ENCODE data around the gene TPCN1.

The TPCN1 gene

DNA sequence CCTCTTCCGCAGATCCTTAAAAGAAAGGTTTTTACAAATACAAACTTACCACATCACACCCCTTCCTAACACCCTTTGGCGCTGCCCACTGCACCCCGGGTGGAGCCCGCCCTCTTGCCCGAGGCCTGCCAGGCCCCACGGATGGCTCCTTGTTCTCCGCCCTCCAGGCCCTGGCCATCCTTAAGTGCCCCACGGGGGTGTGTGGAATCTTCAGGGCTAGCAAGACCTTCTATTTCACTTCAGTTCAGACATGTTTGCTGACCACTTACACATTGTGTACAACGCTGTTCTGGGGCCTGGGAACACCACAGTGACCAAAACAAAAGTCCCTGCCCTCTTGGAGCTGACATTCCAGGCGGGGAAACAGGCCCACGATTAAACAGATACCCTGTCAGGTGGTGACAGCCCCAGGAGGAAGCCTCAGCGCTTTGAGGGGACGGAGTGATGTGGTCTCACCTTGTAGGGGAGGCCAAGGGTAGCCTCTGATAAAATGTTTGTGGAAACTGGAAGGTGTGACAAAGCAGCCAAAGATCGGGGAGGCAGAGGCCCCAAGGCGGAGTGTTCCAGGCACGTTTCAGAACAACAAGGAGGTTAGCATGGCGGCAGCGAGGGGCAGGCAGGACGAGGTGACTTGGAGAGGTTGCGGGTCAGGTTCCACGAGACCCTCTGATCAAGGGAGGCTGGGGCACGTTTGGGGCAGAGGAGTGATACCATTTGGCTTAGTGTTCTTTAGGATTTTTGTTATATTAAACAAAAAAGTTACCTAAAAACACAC is 27.0 kb downstream of the TPCN1 start:
- Histone ChIP-seq H3K27me3 (ENCODE audit: control insufficient read depth, insufficient read depth, low read length) (no peaks in the 10 kb centered on the region), H3K4me1 (ENCODE audit: control insufficient read depth, insufficient read depth, low read length) (peaks cover 2% of the 10 kb centered on the region), H3K4me3 (ENCODE audit: low read depth, low read length) (no peak overlapping the region), H3K9ac (ENCODE audit: low read depth, low read length) (no peak overlapping the region), H3K9me3 (ENCODE audit: control insufficient read depth, insufficient read depth, low read length) (no peaks in the 10 kb centered on the region), H3K36me3 (ENCODE audit: control insufficient read depth, insufficient read depth, low read length) (peaks cover 12% of the 10 kb centered on the region)

DNA sequence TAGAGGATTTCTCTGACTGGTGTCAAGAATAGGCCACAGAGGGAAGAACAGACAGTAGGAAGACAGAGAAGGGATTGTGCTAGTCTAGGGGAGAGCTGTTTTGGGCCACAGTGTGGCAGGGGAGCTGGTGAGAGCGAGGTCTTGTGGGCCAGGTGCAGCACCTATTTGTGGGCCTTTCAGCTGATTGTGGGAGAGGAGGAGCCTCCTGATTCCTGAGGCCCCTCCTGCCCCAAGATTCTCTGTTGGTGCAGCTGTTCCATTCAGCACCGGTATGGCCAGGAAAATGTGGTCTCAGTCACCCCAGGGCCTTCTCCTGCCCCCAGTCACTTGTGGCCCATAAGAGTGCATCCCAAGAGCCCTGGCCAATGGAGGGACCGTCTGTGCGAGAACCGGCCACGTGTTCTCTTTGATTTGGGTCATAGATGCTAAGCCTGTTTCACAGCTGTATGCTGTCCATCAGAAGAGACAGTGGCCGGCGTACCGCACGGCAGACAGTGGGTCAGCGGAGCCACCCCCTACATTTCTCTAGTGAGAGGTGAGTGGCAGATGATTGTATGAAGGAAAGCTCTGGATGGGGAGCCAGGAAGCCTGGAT is 27.7 kb downstream of the TPCN1 start:
- no peaks in the 10 kb centered on the region for H3K27me3 ChIP-seq (ENCODE audit: control insufficient read depth, insufficient read depth, low read length)
- H3K9me3 ChIP-seq (ENCODE audit: control insufficient read depth, insufficient read depth, low read length), result no peaks in the 10 kb centered on the region
- no peak overlapping the region for H3K4me3 ChIP-seq (ENCODE audit: low read depth, low read length)
- H3K9ac ChIP-seq (ENCODE audit: low read depth, low read length), result no peak overlapping the region
- H3K4me1 ChIP-seq (ENCODE audit: control insufficient read depth, insufficient read depth, low read length), result peaks cover 2% of the 10 kb centered on the region
- peaks cover 12% of the 10 kb centered on the region for H3K36me3 ChIP-seq (ENCODE audit: control insufficient read depth, insufficient read depth, low read length)

DNA sequence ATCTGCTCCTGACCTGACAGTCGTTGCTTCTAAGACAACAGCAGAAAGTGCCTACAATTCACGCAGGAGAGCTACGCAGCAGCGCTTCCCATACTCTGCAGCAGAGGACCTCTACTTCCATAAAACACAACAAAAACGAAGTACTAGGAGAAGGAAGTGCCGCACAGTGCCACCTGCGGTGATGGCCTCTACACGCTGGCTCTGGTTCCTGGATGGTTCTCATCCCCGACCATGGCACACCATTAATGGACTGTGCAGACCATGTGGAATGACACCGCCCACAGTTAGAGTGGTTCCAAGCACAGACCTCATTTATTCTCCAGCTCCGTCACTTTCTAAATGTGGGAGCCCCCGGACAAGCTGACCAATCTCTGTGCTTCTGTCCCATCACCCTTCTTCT is 28.3 kb downstream of the TPCN1 start:
- Histone ChIP-seq H3K4me3 (ENCODE audit: low read depth, low read length) (no peak overlapping the region), H3K36me3 (ENCODE audit: control insufficient read depth, insufficient read depth, low read length) (peaks cover 12% of the 10 kb centered on the region), H3K4me1 (ENCODE audit: control insufficient read depth, insufficient read depth, low read length) (peaks cover 2% of the 10 kb centered on the region), H3K27me3 (ENCODE audit: control insufficient read depth, insufficient read depth, low read length) (no peaks in the 10 kb centered on the region), H3K9me3 (ENCODE audit: control insufficient read depth, insufficient read depth, low read length) (no peaks in the 10 kb centered on the region), H3K9ac (ENCODE audit: low read depth, low read length) (no peak overlapping the region)

DNA sequence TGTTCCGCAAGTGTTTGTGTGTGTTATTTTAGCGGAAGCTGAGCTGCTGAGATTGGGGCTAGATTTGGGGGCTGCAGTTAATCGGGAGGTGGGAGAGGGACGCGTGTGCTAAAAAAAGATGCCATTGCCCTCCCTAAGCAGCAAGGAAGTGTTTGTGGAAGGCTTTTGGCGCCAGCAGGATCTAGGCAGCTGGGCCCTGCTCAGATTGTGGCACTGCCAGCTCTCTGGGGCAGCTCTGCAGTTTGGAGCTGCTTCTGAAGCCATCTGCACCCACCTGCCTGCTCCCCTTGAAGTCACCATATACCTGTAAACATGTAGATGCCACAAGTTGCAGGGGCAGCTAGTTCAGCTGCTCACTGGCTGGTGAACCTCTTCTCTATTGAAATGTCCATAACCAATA is 28.8 kb downstream of the TPCN1 start:
- no peaks in the 10 kb centered on the region for H3K27me3 ChIP-seq (ENCODE audit: control insufficient read depth, insufficient read depth, low read length)

DNA sequence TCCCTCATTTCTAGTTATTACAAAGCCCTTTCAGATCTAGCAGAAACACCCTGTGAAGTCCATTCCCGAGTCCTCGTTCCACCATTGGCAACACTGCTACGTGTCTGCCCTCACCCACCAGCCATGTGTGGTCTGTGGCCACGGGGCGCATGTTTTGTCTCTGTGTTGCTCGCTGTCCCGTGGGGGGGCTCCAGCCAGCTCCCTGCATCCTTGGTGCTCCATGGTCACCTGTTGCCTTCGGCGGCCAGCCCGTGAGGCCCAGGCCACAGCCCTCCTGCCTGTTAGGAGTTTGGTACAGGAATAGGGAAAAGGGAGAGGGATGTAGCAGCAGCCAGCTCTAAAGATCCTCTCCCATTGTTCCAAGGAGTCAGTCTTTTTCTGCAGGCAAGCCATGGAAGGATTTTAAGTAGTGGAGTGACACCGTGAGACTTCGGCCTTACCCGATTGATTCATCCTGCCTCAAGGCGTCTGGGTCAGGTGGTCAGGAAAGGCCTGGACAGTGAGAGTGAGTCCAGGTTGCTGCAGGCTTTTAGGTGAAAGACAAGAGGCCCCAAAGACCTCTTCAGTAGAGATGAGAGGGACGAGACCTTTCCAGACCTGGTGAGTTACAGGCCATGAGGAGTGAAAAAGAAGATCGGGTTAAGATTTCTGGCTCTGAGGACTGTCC is 30.3 kb downstream of the TPCN1 start:
- H3K36me3 ChIP-seq (ENCODE audit: control insufficient read depth, insufficient read depth, low read length), result peaks cover 12% of the 10 kb centered on the region
- H3K4me1 ChIP-seq (ENCODE audit: control insufficient read depth, insufficient read depth, low read length), result no peaks in the 10 kb centered on the region
- H3K27me3 ChIP-seq (ENCODE audit: control insufficient read depth, insufficient read depth, low read length), result no peaks in the 10 kb centered on the region
- no peak overlapping the region for H3K9ac ChIP-seq (ENCODE audit: low read depth, low read length)
- no peaks in the 10 kb centered on the region for H3K9me3 ChIP-seq (ENCODE audit: control insufficient read depth, insufficient read depth, low read length)
- H3K4me3 ChIP-seq (ENCODE audit: low read depth, low read length), result no peak overlapping the region

More for the DNA sequence above, 28.8 kb downstream of the TPCN1 start:
- Histone ChIP-seq H3K4me1 (ENCODE audit: control insufficient read depth, insufficient read depth, low read length) (peaks cover 2% of the 10 kb centered on the region), H3K4me3 (ENCODE audit: low read depth, low read length) (no peak overlapping the region), H3K36me3 (ENCODE audit: control insufficient read depth, insufficient read depth, low read length) (peaks cover 12% of the 10 kb centered on the region), H3K9ac (ENCODE audit: low read depth, low read length) (no peak overlapping the region), H3K9me3 (ENCODE audit: control insufficient read depth, insufficient read depth, low read length) (no peaks in the 10 kb centered on the region)

DNA sequence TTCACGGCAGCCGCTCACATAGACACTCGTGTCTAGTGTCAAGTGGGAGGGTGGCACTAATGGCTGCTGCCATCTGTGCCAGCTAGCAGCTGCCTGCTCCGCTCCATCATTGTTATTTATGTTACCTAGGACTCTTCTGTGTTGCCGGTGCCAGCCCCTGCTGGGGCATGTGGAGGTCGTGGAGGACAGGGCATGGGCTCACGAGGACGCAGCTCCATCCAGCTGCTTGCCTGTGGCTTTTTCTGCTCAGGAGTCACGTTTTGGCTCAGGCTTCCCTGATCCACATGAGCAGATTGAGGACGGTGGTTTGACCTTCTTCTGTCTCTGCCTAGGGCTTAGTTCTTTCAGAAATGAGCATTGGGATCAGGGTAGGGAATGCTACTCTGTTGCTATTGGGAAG is 31.2 kb downstream of the TPCN1 start:
- Histone ChIP-seq H3K9me3 (ENCODE audit: control insufficient read depth, insufficient read depth, low read length) (no peaks in the 10 kb centered on the region), H3K9ac (ENCODE audit: low read depth, low read length) (no peak overlapping the region), H3K27me3 (ENCODE audit: control insufficient read depth, insufficient read depth, low read length) (no peaks in the 10 kb centered on the region), H3K36me3 (ENCODE audit: control insufficient read depth, insufficient read depth, low read length) (peaks cover 8% of the 10 kb centered on the region), H3K4me3 (ENCODE audit: low read depth, low read length) (no peak overlapping the region), H3K4me1 (ENCODE audit: control insufficient read depth, insufficient read depth, low read length) (no peaks in the 10 kb centered on the region)

DNA sequence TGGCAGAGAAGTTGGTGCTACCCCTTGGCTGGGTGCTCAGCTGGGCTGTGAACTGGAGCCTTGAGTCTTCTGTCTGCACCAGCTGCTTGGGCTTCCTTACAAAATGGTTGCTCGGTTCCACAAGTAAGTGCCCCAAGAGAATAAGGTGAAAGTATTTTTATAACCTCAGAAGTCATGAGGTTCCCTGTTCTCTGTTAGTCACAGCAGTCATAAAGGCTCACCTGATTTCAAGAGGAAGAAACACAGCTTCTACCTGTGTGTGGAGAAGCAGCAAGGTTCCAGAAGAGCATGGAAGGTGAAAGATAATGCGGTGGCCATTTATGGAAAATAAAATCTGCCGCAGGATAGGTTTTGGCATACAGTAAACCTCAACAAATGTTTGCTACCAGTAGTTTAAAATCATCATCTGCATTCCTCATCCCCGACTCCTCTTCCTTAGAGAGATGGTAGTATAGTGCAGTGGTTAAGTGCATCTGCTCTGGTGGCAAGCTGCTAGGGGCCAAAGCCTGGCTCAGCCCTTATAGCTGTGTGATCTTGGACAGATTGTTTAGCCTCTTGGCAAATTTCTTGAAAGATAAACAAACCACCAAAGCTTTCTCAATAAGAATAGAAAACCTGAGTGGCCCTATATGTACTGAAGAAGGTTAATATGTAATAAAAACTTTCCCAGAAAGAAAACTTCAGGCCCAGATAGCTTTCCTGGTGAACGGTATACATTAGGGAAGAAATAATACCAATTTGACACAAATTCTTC is 32.4 kb downstream of the TPCN1 start:
- Histone ChIP-seq H3K9me3 (ENCODE audit: control insufficient read depth, insufficient read depth, low read length) (no peaks in the 10 kb centered on the region), H3K9ac (ENCODE audit: low read depth, low read length) (no peak overlapping the region), H3K4me1 (ENCODE audit: control insufficient read depth, insufficient read depth, low read length) (no peaks in the 10 kb centered on the region), H3K27me3 (ENCODE audit: control insufficient read depth, insufficient read depth, low read length) (no peaks in the 10 kb centered on the region), H3K36me3 (ENCODE audit: control insufficient read depth, insufficient read depth, low read length) (peaks cover 8% of the 10 kb centered on the region), H3K4me3 (ENCODE audit: low read depth, low read length) (no peak overlapping the region)

DNA sequence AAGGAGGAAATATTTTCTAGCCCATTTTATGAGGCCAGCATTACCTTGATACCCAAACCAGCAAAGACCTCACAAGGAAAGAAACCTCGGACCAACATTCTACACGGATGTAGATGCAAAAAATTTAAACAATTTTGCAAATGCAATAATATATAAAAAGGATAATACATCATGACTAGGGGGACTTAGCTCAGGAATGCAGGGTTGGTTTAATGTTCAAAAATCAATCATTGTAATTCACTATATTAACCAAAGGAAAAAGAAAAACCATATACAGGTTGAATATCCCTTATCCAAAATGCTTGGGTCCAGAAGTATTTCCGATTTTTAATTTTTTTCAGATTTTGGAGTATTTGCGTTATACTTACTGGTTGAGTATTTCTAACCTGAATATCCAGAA is 33.0 kb downstream of the TPCN1 start:
- H3K36me3 ChIP-seq (ENCODE audit: control insufficient read depth, insufficient read depth, low read length), result peaks cover 8% of the 10 kb centered on the region

DNA sequence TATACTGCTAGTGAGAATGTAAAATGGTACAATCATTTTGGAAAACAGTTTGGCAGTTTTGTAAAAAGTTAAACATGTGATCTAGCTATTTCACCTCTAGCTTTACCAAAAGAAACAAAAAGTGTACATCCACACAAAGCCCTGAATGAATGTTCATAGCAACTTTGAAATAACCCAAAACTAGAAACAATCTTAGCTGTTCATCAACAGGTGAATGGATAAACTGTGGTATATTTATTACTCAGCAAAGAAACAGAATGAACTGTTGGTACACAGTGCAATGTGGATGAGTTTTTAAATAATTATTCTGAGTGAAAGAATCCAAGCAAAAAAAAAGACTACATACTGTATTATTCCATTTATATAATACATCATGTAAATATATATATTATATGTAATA is 36.3 kb downstream of the TPCN1 start:
- Histone ChIP-seq H3K27me3 (ENCODE audit: control insufficient read depth, insufficient read depth, low read length) (no peaks in the 10 kb centered on the region), H3K4me1 (ENCODE audit: control insufficient read depth, insufficient read depth, low read length) (peaks cover 3% of the 10 kb centered on the region), H3K9ac (ENCODE audit: low read depth, low read length) (no peak overlapping the region), H3K9me3 (ENCODE audit: control insufficient read depth, insufficient read depth, low read length) (no peaks in the 10 kb centered on the region), H3K36me3 (ENCODE audit: control insufficient read depth, insufficient read depth, low read length) (no peaks in the 10 kb centered on the region), H3K4me3 (ENCODE audit: low read depth, low read length) (no peak overlapping the region)

More for the DNA sequence above, 33.0 kb downstream of the TPCN1 start:
- Histone ChIP-seq H3K4me1 (ENCODE audit: control insufficient read depth, insufficient read depth, low read length) (peaks cover under 1% of the 10 kb centered on the region), H3K4me3 (ENCODE audit: low read depth, low read length) (no peak overlapping the region), H3K9me3 (ENCODE audit: control insufficient read depth, insufficient read depth, low read length) (no peaks in the 10 kb centered on the region), H3K27me3 (ENCODE audit: control insufficient read depth, insufficient read depth, low read length) (no peaks in the 10 kb centered on the region), H3K9ac (ENCODE audit: low read depth, low read length) (no peak overlapping the region)

DNA sequence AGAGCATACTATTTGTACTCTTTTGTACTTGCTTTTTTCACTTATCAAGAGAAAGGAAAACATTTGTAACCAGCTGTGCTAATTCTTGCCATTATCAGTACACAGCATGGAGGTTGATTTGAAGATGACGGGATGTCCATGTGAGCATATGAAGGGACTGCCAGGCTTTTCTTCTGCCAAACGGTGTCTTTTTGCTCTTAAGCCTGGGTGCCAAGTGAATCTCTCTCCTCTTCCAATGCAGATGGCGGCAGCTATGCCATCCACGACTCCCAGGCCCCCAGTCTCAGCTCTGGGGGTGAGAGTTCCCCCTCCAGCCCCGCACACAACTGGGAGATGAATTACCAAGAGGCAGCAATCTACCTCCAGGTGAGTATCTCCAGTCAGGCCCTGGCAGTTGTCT is 38.9 kb downstream of the TPCN1 start:
- peaks cover 3% of the 10 kb centered on the region for H3K4me1 ChIP-seq (ENCODE audit: control insufficient read depth, insufficient read depth, low read length)
- H3K36me3 ChIP-seq (ENCODE audit: control insufficient read depth, insufficient read depth, low read length), result peaks cover 2% of the 10 kb centered on the region
- H3K27me3 ChIP-seq (ENCODE audit: control insufficient read depth, insufficient read depth, low read length), result no peaks in the 10 kb centered on the region
- H3K4me3 ChIP-seq (ENCODE audit: low read depth, low read length), result no peak overlapping the region
- no peaks in the 10 kb centered on the region for H3K9me3 ChIP-seq (ENCODE audit: control insufficient read depth, insufficient read depth, low read length)
- no peak overlapping the region for H3K9ac ChIP-seq (ENCODE audit: low read depth, low read length)

DNA sequence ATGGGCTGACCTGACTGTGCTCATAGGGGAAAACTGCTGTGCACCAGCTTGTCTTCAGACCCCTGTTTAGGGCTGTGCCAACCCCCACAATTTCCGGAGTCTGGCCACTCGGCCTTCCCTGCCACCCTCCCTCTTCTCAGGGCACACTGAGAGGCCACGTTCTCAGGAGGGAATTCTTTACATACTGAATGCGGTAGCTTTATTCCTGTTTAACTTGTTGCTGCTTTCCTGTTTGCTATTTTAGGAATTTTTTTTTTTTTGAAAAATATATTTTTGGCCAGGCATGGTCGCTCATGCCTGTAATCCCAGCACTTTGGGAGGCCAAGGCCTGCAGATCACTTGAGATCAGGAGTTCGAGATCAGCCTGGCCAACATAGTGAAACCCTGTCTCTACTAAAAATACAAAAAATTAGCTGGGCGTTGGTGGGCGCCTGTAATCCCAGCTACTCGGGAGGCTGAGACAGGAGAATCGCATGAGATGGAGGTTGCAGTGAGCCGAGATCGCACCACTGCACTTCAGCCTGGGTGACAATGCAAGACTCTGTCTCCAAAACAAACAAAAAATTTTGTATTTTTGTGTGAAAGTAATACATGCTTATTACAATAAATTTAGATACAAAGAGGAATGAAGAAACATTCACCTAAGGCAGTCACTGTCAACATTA is 39.5 kb downstream of the TPCN1 start:
- Histone ChIP-seq H3K9me3 (ENCODE audit: control insufficient read depth, insufficient read depth, low read length) (no peaks in the 10 kb centered on the region), H3K9ac (ENCODE audit: low read depth, low read length) (no peak overlapping the region), H3K27me3 (ENCODE audit: control insufficient read depth, insufficient read depth, low read length) (no peaks in the 10 kb centered on the region), H3K36me3 (ENCODE audit: control insufficient read depth, insufficient read depth, low read length) (peaks cover 2% of the 10 kb centered on the region), H3K4me3 (ENCODE audit: low read depth, low read length) (no peak overlapping the region), H3K4me1 (ENCODE audit: control insufficient read depth, insufficient read depth, low read length) (peaks cover 3% of the 10 kb centered on the region)
